GM18502 (cell line): ENCODE data around the gene USP12.
"Not testable (repeated sequence)": the region's sequence is repeated elsewhere in the genome, so short reads cannot be mapped to it uniquely, and the experiment has no call there.

Experiments used
- ATAC-seq: cut with Tn5 transposase; IDR thresholded peaks from one replicate; pipeline ENCODE4 v1.9.1; 2021; ENCODE audit warnings: mild to moderate bottlenecking; ENCODE audit not compliant: unreplicated experiment, poor library complexity

Gene USP12

DNA sequence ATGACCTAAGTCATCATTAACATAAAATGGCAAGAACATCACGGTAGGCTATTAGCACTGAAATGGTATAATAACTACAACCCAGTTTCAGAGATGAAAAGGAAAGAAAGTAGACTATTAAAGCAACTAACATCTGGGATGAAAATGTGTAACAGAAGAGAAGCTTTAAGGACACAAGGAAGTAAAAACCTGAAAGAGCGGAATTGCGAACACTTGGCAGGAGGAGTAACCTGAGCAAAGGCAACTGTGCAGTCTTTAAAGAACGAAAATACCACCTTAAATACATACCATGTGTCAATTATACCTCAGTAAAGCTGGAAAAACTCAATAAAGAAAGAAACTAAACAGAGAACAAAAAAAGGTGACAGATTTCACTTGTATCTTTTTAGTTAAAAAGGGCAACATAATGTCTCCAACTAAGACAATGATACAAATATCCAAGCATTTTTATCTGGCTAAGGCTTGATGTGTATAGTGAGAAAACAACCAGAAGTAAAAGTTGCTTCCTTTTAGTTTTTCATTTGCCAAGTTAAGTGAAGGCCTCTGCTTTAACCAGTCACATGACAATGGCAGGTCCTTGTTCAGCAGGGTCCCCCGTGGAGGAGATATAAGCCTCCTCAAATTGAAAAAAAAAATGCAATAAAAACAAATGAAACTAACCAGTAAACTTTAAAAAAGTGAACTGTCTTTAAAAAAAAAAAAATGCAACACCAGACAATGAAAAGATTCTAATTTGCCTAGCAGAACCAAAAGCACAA is 11.6 kb downstream of the USP12 start:
- no peak for ATAC-seq

GRCh38 chr13:27158335-27158734 is 13.3 kb downstream of the USP12 start:
- no peak for ATAC-seq

DNA sequence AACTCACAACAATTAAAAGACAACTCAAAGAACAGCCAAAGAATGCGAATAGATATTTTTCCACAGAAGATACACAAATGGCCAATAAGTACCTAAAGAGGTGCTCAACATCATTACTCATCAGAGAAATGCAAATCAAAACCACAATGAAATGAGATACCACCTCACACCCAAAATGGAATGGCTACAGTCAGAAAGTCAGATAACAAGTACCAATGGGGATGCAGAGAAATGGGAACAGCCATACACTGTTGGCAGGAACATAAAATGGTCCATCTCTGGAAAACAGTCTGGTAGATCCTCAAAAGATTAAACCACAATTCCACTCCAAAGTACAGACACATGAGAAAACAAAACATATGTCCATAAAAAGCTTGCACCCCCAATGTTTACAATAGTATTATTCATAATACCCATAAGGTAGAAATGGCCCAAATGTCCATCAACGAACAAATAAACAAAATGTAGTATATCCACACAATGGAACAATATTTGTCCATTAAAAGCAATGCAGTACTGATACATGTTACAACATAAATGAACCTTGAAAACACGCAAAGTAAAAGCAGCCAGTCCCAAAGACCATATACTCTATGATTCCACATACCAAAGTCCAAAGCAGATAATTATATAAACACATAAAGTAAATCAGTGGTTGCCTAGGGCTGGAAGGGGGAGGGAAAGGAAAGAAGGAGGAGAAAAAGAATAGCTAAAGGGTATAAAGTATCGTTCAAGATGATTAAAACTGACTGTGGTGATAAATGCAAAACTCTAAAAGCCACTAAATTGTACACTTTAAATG is 19.6 kb downstream of the USP12 start:
- ATAC-seq: peak; percentile 44

- ATAC-seq: no peak
These were observed 21.9 kb downstream of the USP12 start for GRCh38 chr13:27149702-27150101.

- no peak for ATAC-seq
These were observed 22.7 kb downstream of the USP12 start for GRCh38 chr13:27148900-27149299.

DNA sequence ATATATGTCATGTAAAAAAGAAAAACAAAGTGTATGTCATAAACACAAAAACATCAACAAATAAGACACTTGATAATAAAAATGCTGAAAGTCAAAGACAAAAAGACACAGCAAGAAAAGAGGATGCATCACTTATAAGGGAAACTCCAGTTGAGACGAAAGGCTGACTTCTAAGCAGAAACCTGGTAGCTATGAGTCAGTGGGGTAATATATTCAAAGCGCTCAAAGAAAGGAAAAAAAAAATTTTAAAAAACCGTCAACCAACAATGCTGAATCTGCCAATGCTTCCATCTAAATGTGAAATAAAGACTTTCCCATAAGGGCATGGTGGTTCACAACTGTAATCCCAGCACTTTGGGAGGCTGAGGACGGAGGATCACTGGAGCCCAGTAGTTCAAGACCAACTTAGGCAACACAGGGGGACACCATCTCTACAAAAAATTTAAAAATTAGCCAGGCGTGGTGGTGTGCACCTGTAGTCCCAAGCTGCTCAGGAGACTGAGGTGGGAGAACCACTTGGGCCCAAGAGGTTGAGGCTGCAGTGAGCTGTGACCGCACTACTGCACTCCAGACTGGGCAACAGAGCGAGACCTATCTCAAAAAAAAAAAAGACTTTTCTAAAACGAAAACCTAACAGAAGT is 24.0 kb downstream of the USP12 start:
- ATAC-seq: peak; percentile 73

DNA sequence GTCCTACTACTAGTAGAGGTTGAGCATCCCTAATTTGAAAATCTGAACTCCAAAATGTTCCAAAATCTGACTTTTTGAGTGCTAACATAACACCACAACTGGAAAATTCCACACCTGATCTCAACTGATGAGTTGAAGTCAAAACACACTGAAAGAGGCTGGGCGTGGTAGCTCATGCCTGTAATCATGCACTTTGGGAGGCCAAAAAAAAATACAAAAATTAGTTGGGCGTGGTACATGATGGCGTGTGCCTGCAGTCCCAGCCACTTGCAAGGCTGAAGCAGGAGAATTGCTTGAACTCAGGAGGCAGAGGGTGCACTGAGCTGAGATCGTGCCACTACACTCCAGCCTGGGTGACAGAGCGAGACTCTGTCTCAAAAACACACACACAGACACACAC is 29.9 kb downstream of the USP12 start:
- ATAC-seq: no peak

GRCh38 chr13:27141159-27141558 is 30.5 kb downstream of the USP12 start:
- not testable (repeated sequence) for ATAC-seq

GRCh38 chr13:27140060-27140459 is 31.6 kb downstream of the USP12 start:
- ATAC-seq: no peak

- ATAC-seq: no peak
These were observed 32.0 kb downstream of the USP12 start for GRCh38 chr13:27139565-27139964.

DNA sequence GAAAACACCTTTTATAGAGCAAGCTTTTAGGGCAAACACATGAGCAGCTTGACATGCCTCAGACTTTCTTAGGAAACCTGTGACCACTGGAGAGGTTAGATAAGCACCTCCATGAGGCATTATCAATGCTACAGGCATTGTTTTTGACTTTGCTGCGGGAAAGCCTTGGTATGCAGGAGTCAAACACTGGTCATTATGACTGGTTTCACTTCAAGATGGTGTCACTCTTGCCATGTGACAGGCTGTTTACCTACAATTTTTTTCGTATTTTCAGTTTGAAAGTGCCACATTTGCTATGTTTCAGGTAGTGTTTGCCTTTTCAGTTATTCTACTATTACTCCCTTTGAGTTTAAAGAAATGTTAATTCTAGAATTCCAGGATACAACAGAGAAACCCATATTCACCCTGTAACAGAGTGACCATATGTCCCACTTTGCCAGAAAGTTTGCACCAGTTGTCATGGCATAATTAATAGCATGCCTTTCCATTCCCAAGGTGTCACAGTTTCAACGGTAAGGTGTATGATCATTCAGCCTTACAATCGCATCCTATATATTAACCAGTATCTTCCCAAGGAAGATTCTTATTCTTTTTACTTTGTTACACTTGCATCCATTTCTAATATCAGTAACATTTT is 33.0 kb downstream of the USP12 start:
- no peak for ATAC-seq

DNA sequence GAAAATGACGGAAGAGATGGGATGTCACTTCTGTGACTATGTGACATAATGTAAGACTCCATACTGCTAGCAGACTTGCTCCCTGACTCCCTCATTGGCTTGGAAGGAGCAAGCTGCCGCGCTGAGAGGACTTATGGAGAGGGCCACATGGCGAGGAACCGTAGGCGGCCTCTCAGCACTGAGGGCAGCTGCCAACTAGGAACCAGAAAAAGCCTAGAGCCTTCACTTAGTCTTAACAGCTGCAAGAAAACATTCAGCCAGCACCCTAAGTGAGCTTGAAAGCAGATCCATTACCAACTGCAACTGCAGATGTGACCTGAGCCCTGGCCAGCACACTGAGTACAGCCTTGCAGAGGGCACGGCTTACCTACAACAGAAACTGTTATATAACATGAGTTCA is 33.9 kb downstream of the USP12 start:
- no peak for ATAC-seq

DNA sequence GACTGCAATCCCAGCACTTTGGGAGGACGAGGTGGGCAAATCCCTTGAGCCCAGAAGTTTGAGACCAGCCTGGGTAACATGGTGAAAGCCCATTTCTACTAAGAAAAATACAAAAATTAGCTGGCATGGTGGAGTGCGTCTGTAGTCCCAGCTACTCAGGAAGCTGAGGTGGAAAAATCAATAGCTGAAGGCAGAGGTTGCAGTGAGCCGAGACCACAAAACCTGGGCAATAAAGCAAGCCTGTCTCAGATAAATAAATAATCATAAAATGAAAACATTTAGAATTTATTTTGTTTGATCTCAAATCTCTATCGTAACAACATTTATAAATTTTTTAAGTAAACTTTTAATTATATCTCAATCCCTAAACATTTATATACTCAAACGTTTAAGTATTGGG is 36.6 kb downstream of the USP12 start:
- ATAC-seq: no peak

- ATAC-seq: no peak
These were observed 37.7 kb downstream of the USP12 start for GRCh38 chr13:27133889-27134288.

- ATAC-seq: peak; percentile 39
These were observed 39.1 kb downstream of the USP12 start for GRCh38 chr13:27132538-27132937.

- no peak for ATAC-seq
These were observed 39.7 kb downstream of the USP12 start for GRCh38 chr13:27131906-27132305.

- ATAC-seq: peak; percentile 90
These were observed 40.5 kb downstream of the USP12 start for GRCh38 chr13:27130979-27131623.

- ATAC-seq: no peak
These were observed 41.2 kb downstream of the USP12 start for GRCh38 chr13:27130223-27130978.

DNA sequence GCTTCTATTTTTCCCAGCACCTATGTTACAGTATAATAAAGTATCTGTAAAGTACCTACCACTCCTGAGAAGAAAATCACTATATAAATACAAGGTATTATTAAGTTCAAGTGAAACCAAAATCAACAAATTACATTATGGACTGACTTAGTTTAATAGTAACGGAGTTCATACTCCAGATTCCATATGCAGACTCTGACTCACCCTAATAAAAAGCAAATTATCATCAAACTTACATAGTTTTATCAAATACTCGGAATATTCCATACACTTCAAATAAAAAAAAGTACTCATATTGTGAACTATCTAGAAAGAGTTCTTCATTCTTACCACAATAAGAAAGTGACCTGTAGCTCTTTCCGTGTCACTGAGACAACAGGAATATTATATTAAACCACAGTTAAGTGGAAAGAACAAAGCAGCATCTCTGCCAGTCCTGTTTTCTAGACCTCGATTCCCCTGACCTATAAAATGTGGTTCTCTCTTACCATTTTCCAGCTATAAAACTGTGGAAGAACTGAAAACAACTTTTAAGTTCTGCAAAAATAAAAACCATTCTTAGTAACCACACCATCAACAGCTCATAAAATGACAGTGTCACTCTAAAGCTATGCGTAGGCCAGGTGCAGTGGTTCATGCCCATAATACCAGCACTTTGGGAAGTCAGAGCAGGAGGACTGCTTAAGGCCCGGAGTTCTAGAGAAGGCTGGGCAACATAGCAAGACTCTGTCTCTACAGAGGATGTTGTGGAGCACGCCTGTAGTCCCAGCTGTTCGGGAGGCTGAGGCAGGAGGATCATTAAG is 42.6 kb downstream of the USP12 start:
- ATAC-seq: no peak
